LHCN-M2 (cell line): ENCODE data around the gene SYNE1. TPM values are rescaled to one million over a fixed set of nuclear protein-coding genes. Genes with fewer than 3 reads are reported as not detected.
A peak's percentile ranks its signal among the peaks of the same experiment; 100 is the strongest.

Experiments used
- DNase-seq: peaks from one replicate; pipeline ENCODE4 v3.0.0-alpha.2; 2012; ENCODE audit warnings: low read depth
- total RNA-seq: library from RNA; depleted of rRNA; stranded (reverse); fragments of >200 nt; gene quantifications from 2 replicates; pipeline ENCODE4 v1.2.3, GENCODE V29; 2014

Gene SYNE1
- total RNA-seq, 1 experiment from 2014 or later, result 55.1 TPM

DNA sequence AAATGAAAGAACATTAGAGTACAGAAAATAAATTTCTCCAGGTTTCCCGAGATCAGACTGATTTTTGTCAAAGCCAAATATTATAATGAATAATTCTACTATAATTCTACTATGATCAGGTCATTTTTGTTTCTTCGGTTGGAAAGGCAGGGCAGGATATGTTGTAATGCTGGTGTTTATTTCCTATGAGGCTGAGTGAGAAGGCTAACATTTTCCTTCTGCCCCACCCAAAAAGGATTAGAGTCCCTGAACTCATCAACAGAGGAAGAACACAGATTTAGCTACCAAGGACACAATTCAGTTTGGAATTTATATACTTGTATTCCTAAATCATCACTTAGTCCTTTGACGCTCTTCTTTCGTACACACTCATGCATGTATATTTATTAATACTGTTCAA lies 318.9 kb downstream of the SYNE1 start:
- DNase-seq, result no peak

DNA sequence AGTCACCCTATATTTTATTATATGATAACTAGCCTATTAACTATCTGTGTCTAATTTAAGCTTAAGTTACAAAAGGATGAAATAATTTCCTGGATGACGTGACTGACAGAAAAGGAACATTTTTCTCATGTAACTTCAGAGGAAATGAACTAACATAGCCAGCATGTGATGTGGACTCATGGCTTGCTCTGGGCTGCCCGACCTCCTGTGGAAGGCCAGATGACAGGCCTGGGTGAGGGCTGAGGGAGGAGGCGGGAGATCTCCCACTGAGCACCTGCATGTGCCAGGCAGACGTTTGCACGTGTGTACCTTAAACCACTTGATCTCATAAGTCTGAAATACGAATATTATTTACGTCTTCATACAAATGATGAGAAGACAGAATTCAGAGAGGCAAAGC lies 321.1 kb downstream of the SYNE1 start:
- DNase-seq, result no peak

DNA sequence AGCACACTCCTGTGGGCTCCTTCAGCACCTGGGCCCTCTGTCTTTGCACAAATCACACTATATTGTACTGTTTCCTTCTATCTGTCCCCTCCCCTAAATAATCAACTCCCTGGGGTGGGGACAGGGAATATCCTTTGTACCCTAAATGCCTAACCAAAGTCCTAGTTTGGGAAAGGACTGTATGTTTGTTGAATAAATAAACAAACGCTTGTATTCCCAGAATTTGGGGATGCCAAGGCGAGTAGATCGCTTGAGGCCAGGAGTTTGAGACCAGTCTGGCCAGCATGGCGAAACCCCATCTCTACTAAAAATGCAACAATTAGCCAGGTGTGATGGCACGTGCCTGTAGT lies 322.7 kb downstream of the SYNE1 start:
- DNase-seq, result no peak

DNA sequence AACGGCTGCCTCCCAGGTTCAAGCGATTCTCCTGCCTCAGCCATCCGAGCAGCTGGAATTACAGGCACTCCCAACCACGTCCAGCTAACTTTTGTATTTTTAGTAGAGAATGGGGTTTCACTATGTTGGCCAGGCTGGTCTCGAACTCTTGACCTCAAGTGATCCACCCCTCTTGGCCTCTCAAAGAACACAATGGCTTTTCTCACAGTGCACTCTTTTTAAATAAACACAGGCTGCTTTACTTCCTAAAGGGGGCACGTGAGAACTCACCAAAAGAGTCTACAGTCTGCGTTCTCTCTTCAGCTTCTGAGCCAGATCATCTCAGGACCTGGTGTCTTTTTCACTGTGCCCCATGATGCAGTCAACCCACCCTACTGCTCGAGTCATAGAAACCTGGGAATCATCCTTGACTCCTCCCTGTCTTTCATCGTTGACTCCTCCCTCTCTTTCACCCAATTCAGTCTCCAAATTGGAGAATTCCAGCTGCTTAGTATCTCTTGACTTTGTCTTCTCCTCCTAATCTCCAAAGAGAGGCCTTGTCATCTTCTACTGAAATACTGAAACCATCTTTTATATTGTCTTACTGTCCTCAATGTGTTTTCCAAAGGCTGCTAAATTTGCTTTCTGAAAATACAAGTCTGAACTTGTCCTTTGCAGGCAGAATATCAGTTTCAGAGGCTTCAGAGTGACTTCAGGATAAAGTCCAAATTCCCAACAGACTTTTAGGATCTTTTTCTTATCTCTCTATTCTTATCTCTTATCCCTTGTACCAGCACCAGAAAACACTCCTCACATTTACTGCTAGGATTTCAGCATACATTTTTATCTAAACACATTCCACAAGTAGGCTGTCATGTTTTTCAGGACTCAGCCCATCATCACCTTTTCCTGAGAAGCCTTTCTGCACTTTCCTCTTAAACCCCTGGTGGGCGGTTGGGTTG lies 323.4 kb downstream of the SYNE1 start:
- DNase-seq, result peak; percentile 25

DNA sequence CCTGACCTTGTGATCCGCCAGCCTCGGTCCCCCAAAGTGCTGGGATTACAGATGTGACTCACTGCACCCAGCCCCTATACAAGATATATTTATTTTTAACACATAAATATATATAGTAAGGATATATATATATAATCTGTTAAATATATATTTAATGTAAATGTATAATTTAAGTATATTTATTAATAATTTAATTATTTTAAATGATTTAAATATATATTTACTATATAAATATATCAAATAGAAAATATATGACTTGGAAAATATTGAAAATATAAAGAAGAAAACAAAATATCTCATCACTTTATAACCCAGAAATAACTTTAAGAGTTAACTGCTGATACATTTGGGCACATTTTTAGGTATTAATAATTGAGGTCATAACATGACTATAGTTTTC lies 324.7 kb downstream of the SYNE1 start:
- DNase-seq, result no peak

DNA sequence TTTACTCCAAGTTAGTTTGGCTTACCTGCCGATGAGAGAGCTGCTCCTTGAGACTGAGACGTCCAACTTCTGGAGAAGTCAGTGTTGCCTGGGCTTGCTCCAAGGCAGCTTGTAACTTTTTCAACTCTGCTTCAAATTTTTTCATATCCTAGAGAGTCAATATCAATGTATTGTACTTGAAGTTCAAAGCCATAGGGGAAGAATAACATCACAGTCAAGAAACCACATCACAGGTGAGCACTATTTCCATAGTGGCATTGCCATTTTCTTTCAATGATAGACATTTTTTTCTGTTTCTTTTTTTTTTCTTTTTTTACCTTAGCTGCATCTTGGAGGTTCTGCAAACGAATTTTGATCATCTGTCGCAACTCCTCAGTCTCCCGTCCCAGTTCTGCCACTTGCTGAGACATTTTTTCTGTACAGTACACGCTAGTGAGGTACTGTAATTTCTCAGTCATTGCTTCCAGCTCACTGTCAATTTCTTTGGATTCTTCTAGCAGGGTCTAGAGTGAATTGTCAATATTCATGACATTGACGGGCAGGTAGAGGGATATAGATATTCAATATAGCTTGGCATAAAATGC lies 326.7 kb downstream of the SYNE1 start:
- DNase-seq, result no peak

DNA sequence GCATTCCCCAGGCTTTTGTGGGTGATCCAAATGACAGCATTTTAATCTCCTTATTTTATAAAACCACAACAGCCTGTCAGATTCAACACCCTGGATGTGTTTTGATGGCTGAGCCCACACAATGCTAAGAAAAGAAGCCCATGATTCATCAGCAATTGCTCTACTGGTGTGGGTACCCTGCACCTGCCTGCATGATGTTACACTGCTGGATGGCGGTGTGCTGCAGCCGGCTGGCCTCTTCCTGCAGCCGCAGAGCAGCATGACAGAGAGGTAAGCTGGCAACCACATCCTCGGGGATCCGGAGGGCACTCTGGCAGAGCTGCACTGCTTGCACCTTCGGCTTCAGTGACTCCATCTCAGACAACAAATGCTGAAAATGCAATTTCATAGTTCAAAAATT lies 327.5 kb downstream of the SYNE1 start:
- DNase-seq, result peak; percentile 83

DNA sequence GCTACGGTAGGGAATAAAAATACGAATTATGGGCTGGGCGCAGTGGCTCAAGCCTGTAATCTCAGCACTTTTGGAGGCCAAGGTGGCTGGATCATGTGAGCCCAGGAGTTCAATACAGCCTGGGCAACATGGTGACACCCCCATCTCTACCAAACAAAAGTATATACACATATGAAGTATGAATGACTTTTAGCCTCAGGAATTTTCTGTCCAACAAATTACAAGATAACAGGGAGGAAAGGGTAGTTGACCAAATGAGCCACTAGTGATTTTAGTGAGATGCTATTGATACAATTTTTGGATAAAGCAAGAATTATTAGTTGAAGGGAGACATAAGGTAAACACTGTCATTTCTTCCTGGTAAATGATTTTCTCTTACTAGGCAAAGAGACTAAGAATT lies 328.2 kb downstream of the SYNE1 start:
- DNase-seq, result no peak

DNA sequence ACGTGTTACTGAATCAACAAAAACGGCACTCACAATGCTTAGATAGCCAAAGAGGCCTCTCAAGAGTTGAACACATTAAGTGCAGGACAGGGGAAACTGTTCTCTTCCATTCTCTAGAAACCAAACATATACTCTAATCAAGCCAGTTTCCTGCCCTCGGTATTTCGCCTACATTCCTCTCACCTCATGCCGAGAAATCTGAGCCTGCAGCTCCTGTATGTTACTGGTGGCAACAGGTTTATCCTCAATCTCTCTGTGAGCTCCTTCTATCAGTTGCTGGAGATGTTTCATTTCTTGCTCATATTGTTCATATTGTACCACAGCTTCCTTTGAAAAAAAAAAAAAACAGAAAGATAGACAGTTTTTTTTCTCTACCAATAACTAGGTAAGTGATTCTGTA lies 328.9 kb downstream of the SYNE1 start:
- DNase-seq, result no peak

DNA sequence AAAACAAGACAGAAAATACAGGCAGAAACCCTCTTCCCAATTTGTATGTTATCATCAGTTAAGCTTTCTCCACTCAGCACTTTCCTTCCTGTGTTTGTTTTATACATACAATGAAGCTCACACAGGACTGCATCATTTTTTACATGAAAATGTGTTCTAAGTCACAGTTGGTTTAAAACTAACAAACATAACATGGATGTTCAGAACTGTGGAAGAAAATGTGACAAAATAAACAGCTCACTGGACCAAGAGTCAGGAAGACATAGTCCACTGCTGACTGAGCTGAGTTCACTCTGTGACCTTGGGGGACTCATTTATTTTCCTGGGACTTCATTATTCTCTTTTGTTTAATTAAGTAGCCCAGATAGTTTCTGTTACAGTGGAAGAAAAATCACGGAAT lies 331.5 kb downstream of the SYNE1 start:
- no peak for DNase-seq

DNA sequence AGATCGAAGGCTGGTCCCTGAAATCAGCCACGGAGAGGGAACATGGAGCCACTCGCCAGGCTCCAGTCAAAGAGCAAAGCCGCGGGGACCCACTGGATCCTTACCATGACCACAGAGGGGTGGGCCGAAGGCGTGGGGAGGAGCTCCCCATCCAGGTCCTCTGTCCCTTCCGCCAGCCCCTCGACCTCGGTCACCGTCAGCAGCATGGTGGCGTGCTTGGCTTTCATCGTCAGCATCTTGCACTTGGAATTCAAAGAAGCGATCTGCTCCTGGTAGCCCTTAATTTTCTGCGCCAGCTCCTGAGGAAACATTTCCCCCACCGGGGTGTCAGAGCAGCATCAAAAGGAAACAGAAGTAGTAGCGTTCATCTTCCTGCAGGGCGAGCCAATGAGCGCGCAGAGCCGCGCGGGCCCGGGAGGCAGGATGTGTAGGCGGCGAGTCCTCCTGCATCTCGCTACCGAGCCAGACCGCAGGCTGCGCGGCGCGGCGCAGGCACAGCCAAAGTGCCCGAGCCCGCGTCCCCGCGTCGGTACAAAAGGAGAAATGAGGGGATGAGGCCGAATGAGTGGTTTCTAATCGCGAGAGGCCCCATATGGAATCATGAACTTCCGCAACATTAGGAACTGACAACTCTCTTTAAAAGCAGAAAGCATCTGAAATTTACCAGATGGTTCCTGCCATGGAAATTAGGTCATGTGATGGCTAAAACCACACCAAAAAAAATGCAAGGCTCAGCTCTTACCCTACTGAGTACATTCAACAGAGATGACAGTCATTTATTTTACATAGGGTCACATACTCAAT lies 335.2 kb downstream of the SYNE1 start:
- peak; percentile 88 for DNase-seq

DNA sequence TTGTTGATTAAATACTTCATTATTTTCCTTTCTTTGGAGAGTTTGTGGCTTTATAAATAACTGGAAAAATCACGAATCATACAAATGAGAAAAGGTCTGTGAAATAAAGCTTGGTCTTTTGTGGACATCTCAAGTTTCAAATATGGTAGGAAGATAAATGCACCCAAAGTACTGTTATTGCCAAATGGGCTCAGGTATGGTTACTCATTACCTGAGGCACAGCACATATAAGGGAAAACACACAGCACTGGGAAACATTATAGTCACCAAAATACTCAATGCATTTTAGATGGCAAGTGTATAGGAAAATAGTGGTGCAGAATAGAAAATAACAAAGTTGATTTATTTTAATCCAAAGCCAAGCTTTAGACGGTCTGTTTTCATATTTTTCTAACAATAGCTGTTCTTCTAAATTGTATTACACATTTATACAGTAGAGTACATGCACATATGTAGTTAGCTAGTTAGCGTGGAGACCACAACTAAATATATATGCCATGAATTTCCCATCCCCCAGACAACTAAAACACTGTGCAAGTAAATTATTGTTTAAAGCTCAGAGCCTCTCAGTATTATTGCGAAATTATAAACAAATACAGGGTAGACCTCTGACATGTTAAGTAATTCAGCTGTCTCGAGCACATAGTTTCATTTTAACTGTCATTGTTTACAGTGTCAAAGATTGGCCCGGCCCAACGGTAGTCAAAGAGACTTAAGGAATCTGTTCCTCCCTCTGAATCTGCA lies 336.0 kb downstream of the SYNE1 start:
- DNase-seq, result peak; percentile 62

DNA sequence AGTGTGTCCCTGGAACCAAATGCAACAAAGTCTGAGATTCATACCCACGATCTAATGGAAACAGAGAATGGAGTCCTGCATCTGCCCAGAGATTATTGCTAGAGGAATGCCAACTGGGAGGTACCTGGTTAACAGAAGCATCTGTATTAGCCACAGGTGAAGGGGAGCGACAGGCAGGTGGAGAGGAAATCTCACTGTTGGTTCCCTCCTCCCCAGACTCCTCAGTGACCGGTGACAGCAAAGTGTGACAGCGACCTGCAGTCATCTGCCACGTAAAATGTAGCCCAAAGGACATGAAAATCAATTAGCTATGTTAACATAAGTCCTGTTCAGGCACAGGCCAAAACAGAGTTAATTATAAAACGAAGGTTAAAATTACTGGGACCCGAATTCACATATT lies 336.6 kb downstream of the SYNE1 start:
- no peak for DNase-seq

DNA sequence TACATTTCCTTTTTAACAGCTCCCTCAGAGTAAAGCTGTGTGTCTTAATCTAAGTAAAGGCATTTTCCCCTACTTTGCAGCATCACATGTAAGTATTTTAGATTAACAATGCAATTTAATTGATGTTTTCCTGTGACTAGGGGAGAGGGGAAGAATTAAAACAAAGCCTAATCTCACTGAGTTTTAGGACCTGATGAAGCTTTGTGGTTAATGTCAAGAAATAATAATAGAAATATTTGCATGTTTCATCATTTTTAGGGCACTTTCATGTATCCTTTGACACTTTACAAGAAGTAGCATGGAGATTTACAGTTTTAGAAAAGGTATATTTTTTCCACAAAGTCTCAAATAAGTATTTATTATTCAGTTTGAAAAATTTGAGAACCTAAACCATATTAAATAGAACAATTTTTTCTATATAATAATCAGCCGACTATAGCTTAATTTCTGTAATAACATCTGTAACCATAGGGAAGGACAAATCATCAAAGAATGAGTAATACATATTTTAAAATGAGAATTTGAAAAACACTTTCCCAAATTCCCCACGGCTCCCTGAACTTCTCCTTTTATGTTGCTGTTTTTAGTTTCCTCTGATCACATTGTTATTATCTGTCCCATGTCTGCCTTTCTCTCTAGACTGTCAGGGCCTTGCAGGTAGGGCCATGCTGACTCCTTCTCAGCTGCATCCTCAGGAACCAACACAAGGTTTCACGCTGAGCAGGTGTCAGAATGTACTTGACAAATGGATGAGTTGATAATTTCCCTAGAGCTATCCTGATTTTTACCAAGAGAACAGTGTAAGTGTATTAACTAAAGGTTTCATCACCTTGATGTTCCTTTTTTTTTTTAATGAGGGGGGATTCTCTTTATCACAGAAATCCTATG lies 338.1 kb downstream of the SYNE1 start:
- DNase-seq, result no peak

DNA sequence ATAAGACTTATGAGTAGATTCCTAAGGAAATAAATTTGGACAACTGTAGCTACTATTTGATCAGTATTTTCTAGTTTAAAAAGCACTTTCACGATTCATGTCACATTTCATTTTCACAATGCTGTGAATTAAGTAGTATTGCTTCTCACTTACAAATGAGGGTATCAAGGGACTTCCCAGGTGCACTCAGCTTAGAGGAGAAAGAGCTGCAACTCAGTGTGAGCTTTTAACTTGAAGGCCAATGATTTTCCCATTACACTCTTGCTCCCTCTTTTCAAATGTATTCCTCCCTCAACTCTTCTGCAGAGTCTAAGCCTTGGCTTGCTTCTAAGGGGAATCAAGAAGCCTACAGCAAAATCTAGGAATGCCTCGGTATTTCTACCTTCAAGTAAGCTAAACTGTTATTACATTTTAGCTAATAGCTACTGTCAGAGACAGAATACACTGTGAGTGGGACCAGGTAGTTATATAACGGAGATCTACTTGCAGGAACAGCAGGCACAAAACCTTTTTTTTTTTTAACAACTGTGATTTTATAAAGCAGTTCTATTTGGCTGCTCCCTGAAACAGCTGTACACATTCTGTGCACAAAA lies 339.0 kb downstream of the SYNE1 start:
- no peak for DNase-seq

DNA sequence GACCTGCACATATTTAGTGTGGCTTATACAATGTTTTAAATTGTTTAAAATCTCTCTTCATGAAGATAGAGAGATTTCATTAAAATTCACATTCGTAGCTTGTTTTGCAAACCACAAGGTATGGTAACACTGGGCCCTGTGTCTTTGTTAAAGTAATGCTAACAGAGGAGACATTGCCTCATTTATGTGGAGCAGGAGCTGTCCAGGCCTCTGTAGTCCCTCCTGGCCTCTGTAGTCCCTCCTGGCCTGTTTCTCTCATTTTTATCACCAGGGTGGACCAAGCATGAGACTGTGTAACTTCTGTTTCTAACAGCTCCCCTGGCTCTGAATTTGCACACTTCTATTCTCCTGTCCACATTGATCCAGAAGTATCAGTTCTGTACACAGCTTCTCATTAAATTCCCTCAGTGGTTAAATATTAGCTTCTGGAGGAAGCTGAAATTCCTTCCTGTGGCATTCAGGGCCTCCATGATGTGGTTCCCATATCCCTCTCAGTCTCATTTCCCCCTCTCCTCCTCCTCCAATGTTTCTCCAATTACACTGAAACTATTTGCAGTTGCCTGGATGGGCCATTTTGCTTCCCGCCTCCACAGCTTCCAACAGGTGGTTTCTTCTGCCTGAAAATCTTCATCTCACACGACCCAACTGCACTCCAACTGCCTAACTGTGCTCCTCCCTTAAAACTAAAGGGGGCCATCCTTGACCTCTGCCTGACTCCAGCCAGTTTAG lies 340.4 kb downstream of the SYNE1 start:
- no peak for DNase-seq

DNA sequence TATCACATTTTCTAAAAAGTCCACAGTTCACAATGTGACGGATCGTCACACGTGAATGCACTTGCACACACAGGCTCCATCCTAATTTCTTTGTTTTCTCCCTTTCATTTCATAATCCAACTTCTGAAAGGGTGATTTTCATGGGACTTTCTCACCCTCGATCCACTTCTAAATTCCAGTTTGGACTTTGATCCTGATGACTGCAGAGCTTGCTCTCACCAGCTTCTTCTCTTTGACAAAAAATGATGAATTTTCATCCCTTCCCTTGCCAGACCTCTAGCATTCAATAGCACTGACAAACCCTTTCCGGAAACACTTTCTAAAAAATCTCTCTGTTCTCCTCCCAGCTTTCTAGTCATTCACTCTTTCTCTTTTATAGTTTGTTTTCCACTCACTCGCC lies 341.2 kb downstream of the SYNE1 start:
- no peak for DNase-seq

DNA sequence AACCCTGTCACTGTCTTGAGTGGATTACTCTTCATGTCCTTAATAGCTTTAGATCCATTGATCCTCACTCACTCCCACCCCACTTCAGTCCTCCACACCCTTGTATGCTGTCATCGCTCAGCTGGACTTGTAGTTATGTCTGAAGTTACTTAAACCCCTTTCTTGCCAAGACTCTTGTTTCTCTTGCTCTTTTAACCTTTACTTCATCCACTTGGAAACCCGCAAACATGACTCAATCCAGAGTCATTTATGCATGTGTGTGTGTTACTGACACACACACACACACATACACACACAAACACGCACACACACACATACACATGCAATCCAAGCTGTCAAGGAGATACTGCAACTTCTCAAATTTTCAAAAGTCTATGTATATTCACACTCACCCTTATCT lies 341.8 kb downstream of the SYNE1 start:
- DNase-seq, result peak; percentile 86

DNA sequence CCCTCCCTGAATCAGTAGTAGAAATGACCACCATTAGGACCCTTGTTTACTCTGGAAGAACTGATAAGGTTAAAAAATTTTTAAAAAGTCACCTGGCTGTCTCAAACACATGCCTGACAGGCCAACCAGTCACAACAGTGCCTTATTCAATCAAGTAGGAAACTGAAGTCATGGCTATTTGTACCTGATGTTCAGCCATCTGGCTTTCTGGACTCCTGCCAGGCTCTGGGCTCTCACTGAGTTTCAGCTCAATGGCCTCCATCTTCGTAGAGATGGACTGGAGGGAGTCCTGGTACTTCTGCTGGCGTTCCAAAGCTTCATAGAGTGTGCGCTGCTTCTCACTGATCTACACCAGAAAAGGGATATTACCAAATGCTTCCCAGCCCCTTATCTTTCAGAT lies 343.8 kb downstream of the SYNE1 start:
- DNase-seq, result no peak

DNA sequence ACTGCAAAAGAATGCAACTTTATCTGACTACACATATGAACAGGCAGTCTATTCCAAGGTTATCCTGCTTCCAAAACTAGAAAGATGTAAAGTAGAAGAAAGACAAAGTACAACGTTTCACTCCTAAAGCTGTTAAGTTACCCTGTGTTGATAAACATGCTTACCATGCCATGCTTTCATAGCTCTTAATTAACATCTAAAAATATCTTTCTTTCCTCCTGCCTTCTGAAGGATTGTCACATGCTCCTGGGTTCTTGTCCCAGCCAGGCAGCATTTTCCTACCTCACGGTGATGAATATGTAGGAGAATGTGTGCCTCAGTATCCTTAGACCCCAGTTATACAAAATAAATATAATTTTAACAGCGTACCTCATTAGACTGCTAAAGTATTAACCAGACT lies 344.6 kb downstream of the SYNE1 start:
- no peak for DNase-seq
